Subcutaneous adipose tissue (tissue), 4 donors: ENCODE results near the gene SLC24A3. TPM values are rescaled to one million over a fixed set of nuclear protein-coding genes. Genes with fewer than 3 reads are reported as not detected.

Experiments
- CTCF ChIP-seq: fragments of 450-650 bp; IDR thresholded peaks from one replicate; pipeline ENCODE4 v1.5.1; 2016; ENCODE audit warnings: low read depth, mild to moderate bottlenecking, control low read depth, antibody characterized with exemption, moderate library complexity
- total RNA-seq, 4 donors: library from RNA; depleted of rRNA; stranded (reverse); fragments of >200 nt; gene quantifications; one replicate each; pipeline ENCODE4 v1.1.0, GENCODE V29; 2016

SLC24A3 gene
- 10 to 100 TPM in 2 of 4 donors, 1 to 10 TPM in 2; 4.6 to 12.2 (median 9.1) TPM for total RNA-seq

DNA sequence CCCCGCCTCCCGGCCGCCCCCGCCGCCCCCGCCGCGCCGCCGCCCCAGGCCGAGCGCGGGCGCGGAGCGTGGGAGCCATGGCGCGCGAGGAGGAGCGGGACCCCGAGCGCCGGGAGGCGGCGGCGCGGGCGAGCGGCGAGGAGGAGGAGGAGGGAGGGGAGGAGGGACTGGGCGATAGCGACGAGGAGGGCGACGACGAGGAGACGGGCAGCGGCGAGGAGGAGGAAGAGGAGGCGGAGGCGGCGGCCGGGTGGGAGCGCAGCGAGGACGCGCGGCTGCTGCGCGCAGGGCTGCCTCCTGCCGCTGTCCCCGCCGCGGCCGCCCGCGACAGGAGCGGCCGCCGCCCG, at the start of gene SLC24A3:
Gene SLC24A3, plus strand, starts transcription at position 174 of the 347 bp plus-strand sequence.
- TF ChIP-seq CTCF, result no peak

- TF ChIP-seq CTCF, result no peak
These were observed 42.3 kb upstream of the SLC24A3 start for GRCh38 chr20:19170148-19170547.

DNA sequence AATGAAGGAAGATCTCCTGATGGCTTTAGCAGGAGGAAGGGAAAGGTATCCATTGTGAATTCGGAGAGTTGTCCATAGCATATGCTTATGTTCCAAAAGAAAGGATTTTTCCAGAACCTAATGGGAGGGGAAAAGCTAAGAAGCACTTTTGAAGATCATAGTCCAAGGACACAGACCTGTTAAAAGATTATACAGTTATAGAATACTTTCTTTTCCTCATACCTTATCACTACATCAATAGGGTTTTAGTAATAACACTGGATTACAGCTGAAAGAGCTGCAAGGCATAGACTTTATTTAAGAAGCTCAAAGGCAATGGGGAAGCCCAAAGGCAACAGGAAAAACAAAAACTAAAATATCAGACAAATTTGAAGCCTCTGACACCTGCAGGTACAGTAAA, 39.8 kb upstream of the SLC24A3 start:
- no peak for TF ChIP-seq CTCF

DNA sequence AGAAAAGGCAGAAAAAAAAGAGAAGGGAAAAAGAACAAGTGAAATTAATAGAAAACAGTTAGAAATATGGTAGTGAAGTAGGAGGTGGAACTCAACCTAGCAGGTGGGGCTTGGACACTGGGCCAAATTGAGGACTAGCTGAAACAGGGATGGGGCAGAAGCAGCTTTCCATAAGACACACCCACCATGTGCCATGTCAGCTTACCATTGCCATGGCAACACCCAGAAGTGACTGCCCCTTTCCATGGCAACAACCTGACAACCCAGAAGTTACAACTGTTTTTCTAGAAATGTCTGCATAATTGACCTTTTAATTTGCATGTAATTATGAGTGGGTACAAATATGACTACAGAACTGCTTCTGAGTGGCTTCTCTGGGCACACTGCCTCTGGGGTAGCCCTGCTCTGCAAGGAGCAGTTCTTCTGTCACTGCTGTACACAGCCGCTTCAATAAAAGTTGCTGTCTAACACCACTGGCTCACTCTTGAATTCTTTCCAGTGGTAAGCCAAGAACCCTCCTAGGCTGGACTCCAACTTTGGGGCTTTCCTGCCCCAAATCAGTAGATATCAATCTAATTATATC, 35.9 kb upstream of the SLC24A3 start:
- TF ChIP-seq CTCF, result no peak

DNA sequence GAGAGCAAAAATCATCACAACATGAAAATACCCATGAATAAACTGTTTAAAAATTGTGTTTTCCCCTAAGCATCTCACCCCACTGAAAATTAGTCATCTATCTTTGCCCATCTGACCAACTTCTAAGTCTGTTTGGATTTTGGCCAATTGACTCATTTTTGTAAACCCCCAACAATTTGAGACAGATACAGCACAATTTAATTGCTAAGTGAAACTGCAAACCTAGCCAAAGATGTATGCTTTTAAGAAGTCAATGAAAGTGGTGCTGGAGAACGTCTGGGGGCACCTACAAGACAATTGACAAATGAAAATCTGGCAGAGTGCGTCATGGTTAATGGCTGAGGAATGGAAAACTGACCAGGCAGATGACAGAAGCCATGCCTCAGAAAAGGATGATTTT, 30.9 kb upstream of the SLC24A3 start:
- no peak for TF ChIP-seq CTCF

GRCh38 chr20:19185083-19185482, 27.4 kb upstream of the SLC24A3 start:
- TF ChIP-seq CTCF, result no peak

DNA sequence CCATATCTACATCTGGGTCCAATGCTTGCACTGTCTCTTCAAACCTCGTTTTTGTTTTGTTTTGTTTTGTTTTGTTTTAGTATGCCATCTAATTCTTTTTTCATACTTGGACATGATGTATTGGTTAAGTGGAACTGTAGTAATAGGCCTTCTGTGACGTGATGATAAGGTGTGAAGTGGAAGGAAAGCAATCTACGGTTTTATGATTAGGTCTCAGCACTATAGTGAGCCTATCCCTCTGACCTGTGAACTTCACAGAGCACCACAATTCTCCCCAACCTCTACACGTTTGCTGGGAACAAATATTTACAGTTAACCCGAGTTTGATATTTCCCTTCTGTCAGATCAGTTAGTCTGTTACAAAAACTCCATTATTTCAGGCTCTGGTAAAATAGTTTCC, 19.1 kb upstream of the SLC24A3 start:
- TF ChIP-seq CTCF, result no peak
